ENCODE results near the gene EIF4EBP2.
A peak's percentile ranks its signal among the peaks of the same experiment; 100 is the strongest.

EIF4EBP2 gene

GRCh38 chr10:70445718-70446657, 42.0 kb downstream of the EIF4EBP2 start:
- no peak for TF ChIP-seq CTCF (IDR thresholded peaks at IDR 0.05; ENCODE audit: low read depth, low read length)
- in situ Hi-C loops (cut with HindIII; ENCODE audit: low sequenced_read_pairs): no loop called here
- H3K4me3 ChIP-seq (ENCODE audit: low read depth, low read length): no peak overlapping the region
- DNase-seq (ENCODE audit: low read depth, low spot score): peak; percentile 49

- TF ChIP-seq CTCF (IDR thresholded peaks at IDR 0.05; ENCODE audit: low read depth, low read length): no peak
- no peak overlapping the region for H3K4me3 ChIP-seq (ENCODE audit: low read depth, low read length)
- in situ Hi-C loops (cut with HindIII; ENCODE audit: low sequenced_read_pairs): no loop called here
- DNase-seq (ENCODE audit: low read depth, low spot score): no peak
Observed at GRCh38 chr10:70448236-70448635, 44.3 kb downstream of the EIF4EBP2 start.

- H3K4me3 ChIP-seq (ENCODE audit: low read depth, low read length): no peak overlapping the region
- no peak for DNase-seq (ENCODE audit: low read depth, low spot score)
- in situ Hi-C loops (cut with HindIII; ENCODE audit: low sequenced_read_pairs): no loop called here
- TF ChIP-seq CTCF (IDR thresholded peaks at IDR 0.05; ENCODE audit: low read depth, low read length): no peak
Observed at GRCh38 chr10:70455213-70455630, 51.3 kb downstream of the EIF4EBP2 start.

GRCh38 chr10:70456164-70456563, 52.2 kb downstream of the EIF4EBP2 start:
- no peak overlapping the region for H3K4me3 ChIP-seq (ENCODE audit: low read depth, low read length)
- no peak for TF ChIP-seq CTCF (IDR thresholded peaks at IDR 0.05; ENCODE audit: low read depth, low read length)
- in situ Hi-C loops (cut with HindIII; ENCODE audit: low sequenced_read_pairs): no loop called here
- no peak for DNase-seq (ENCODE audit: low read depth, low spot score)

- H3K4me3 ChIP-seq (ENCODE audit: low read depth, low read length): no peak overlapping the region
- DNase-seq (ENCODE audit: low read depth, low spot score): no peak
- in situ Hi-C loops (cut with HindIII; ENCODE audit: low sequenced_read_pairs): no loop called here
- no peak for TF ChIP-seq CTCF (IDR thresholded peaks at IDR 0.05; ENCODE audit: low read depth, low read length)
Observed at GRCh38 chr10:70457759-70458305, 53.9 kb downstream of the EIF4EBP2 start.

- in situ Hi-C loops (cut with HindIII; ENCODE audit: low sequenced_read_pairs): no loop called here
- peak; percentile 78 for DNase-seq (ENCODE audit: low read depth, low spot score)
- H3K4me3 ChIP-seq (ENCODE audit: low read depth, low read length): peak overlapping the region; percentile 13
- TF ChIP-seq CTCF (IDR thresholded peaks at IDR 0.05; ENCODE audit: low read depth, low read length): no peak
Observed at GRCh38 chr10:70458329-70459060, 54.5 kb downstream of the EIF4EBP2 start.
